Neural cell (in vitro differentiated cells): ENCODE data around the gene GASK1B. TPM values are rescaled to one million over a fixed set of nuclear protein-coding genes. Genes with fewer than 3 reads are reported as not detected.
A peak's percentile ranks its signal among the peaks of the same experiment; 100 is the strongest.

ENCODE experiments used
- H2AFZ ChIP-seq: fragments of 200-600, 300-800 bp; sonication (generic), shearing (Covaris generic); 2 replicates; pipeline ENCODE4 v1.6.0; 2014; ENCODE audit warnings: low read depth, mild to moderate bottlenecking, antibody characterized with exemption, low read length, moderate library complexity
- H3F3A ChIP-seq: fragments of 200-600 bp; shearing (Covaris generic); 2 replicates; pipeline ENCODE4 v1.6.1; 2016; ENCODE audit warnings: mild to moderate bottlenecking, moderate library complexity, mixed read lengths, antibody characterized with exemption, low read length; ENCODE audit not compliant: insufficient read depth, poor library complexity, severe bottlenecking
- H3K27ac ChIP-seq: fragments of 200-600, 300-800 bp; sonication (generic), shearing (Covaris generic); 2 replicates; pipeline ENCODE4 v1.5.1; 2014; ENCODE audit warnings: mild to moderate bottlenecking, low read length, moderate library complexity
- H3K27me3 ChIP-seq: fragments of 300-800, 200-600 bp; sonication (generic), shearing (Covaris generic); 2 replicates; pipeline ENCODE4 v1.6.0; 2014; ENCODE audit warnings: mild to moderate bottlenecking, low read depth, low read length, moderate library complexity; ENCODE audit not compliant: insufficient read depth
- H3K36me3 ChIP-seq: fragments of 300-800, 200-600 bp; sonication (generic), shearing (Covaris generic); 2 replicates; pipeline ENCODE4 v1.5.1; 2014; ENCODE audit warnings: mild to moderate bottlenecking, antibody characterized with exemption, low read length, moderate library complexity; ENCODE audit not compliant: insufficient read depth
- H3K4me2 ChIP-seq: fragments of 300-800, 200-600 bp; sonication (generic), shearing (Covaris generic); 2 replicates; pipeline ENCODE4 v1.6.0; 2014; ENCODE audit warnings: mild to moderate bottlenecking, low read length
- H3K4me3 ChIP-seq: fragments of 300-800, 200-600 bp; sonication (generic), shearing (Covaris generic); 2 replicates; pipeline ENCODE4 v1.5.1; 2014; ENCODE audit warnings: mild to moderate bottlenecking, low read length, moderate library complexity
- H3K79me2 ChIP-seq: fragments of 200-600 bp; shearing (Covaris generic); replicated peaks from 2 replicates; pipeline ENCODE4 v1.6.0; 2014; ENCODE audit warnings: mild to moderate bottlenecking, low read length, moderate library complexity; ENCODE audit not compliant: insufficient read depth
- H3K9ac ChIP-seq: fragments of 300-800, 200-600 bp; sonication (generic), shearing (Covaris generic); 2 replicates; pipeline ENCODE4 v1.6.1; 2016; ENCODE audit warnings: mild to moderate bottlenecking, low read length, mixed read lengths
- H3K9me2 ChIP-seq: fragments of 200-600 bp; shearing (Covaris generic); 2 replicates; pipeline ENCODE4 v1.6.1; 2016; ENCODE audit warnings: mild to moderate bottlenecking, low read length, mixed read lengths; ENCODE audit not compliant: insufficient read depth
- H3K9me3 ChIP-seq: fragments of 200-600, 300-800 bp; sonication (generic), shearing (Covaris generic); 2 replicates; pipeline ENCODE4 v1.6.1; 2016; ENCODE audit warnings: mild to moderate bottlenecking, mixed run types, low read length, moderate library complexity, mixed read lengths
- H4K20me1 ChIP-seq: fragments of 200-600 bp; shearing (Covaris generic); 2 replicates; pipeline ENCODE4 v1.6.1; 2016; ENCODE audit warnings: mild to moderate bottlenecking, mixed run types; ENCODE audit not compliant: insufficient read depth
- CTCF ChIP-seq: fragments of 450-650 bp; IDR thresholded peaks from 2 replicates; pipeline ENCODE4 v1.5.1; 2014; ENCODE audit warnings: antibody characterized with exemption, mild to moderate bottlenecking, moderate library complexity; ENCODE audit not compliant: poor library complexity, severe bottlenecking
- EP300 ChIP-seq: fragments of 450-650 bp; conservative IDR thresholded peaks from 2 replicates; pipeline ENCODE4 v1.6.1; 2014; ENCODE audit warnings: antibody characterized with exemption, mild to moderate bottlenecking, moderate library complexity; ENCODE audit not compliant: poor library complexity, severe bottlenecking
- EZH2 ChIP-seq: fragments of 200-600, 300-800 bp; shearing (Covaris generic), sonication (generic); IDR thresholded peaks from 2 replicates; pipeline ENCODE4 v1.6.1; 2014; ENCODE audit warnings: antibody characterized with exemption, low read length, borderline replicate concordance, mild to moderate bottlenecking; ENCODE audit not compliant: insufficient read depth, poor library complexity, severe bottlenecking
- MXI1 ChIP-seq: fragments of 450-650 bp; conservative IDR thresholded peaks from 2 replicates; pipeline ENCODE4 v1.6.1; 2014; ENCODE audit warnings: antibody characterized with exemption, mild to moderate bottlenecking; ENCODE audit not compliant: poor library complexity, severe bottlenecking
- POLR2AphosphoS5 ChIP-seq: IDR thresholded peaks from 2 replicates; pipeline ENCODE4 v1.6.1; 2012
- RAD21 ChIP-seq: fragments of 450-650 bp; conservative IDR thresholded peaks from 2 replicates; pipeline ENCODE4 v1.6.1; 2014; ENCODE audit warnings: antibody characterized with exemption, mild to moderate bottlenecking, moderate library complexity
- SMC3 ChIP-seq: fragments of 450-650 bp; conservative IDR thresholded peaks from 2 replicates; pipeline ENCODE4 v1.6.1; 2014; ENCODE audit warnings: antibody characterized with exemption, mild to moderate bottlenecking, moderate library complexity; ENCODE audit not compliant: poor library complexity
- TAF1 ChIP-seq: IDR thresholded peaks from 2 replicates; pipeline ENCODE4 v1.6.1; 2012; ENCODE audit warnings: low read depth
- polyA plus RNA-seq: library from polyadenylated mRNA; depleted of rRNA; stranded (reverse); fragments of >200 nt; gene quantifications from 2 replicates; pipeline ENCODE4 v1.2.3, GENCODE V29; 2014
- TF ChIP-seq, protein P1 (sequence below): IDR thresholded peaks from 2 replicates; pipeline ENCODE4 v1.6.1; 2012; ENCODE audit warnings: borderline replicate concordance

Gene GASK1B
- polyA plus RNA-seq, 1 donor from 2014 or later = 0.40 TPM

DNA sequence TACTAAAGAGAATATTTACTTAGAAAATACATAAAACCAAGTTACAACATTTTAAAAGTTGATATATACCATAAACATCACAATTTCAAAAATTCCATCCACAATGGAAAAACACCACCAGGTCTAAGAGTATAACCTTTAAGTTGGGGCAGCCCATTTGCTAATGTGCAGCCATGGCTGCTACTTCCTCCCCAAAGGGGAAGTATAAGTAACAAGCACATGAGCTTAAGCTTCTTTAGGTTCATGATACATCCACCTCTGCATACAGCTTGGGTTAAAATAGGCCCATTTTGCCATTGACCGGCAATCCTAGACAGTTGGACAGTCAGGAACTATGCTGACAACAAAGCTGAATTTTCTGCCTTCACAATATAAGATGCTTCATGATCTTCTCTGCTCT lies 16.6 kb upstream of the GASK1B start:
- no peaks in the 10 kb centered on the region for H3K36me3 ChIP-seq
- H3K79me2 ChIP-seq = no peaks in the 10 kb centered on the region
- H3K4me3 ChIP-seq = peak overlapping the region; percentile 51
- H3K4me2 ChIP-seq = peak overlapping the region; percentile 50
- H3K9me3 ChIP-seq = no peaks in the 10 kb centered on the region
- no peaks in the 10 kb centered on the region for H3K27me3 ChIP-seq
- H3K9me2 ChIP-seq = no peaks in the 10 kb centered on the region
- TF ChIP-seq TAF1 (no peak), RAD21 (no peak)
- H3F3A ChIP-seq = peaks cover 15% of the 10 kb centered on the region
- no peaks in the 10 kb centered on the region for H4K20me1 ChIP-seq
- H3K27ac ChIP-seq = peak overlapping the region; percentile 96
- peak overlapping the region; percentile 10 for H2AFZ ChIP-seq
- H3K9ac ChIP-seq = peak overlapping the region; percentile 58

- no peak overlapping the region for H3K27ac ChIP-seq
- H3K36me3 ChIP-seq = no peaks in the 10 kb centered on the region
- H3F3A ChIP-seq = peaks cover 15% of the 10 kb centered on the region
- no peaks in the 10 kb centered on the region for H3K27me3 ChIP-seq
- no peak overlapping the region for H3K4me2 ChIP-seq
- no peak overlapping the region for H2AFZ ChIP-seq
- H3K9me2 ChIP-seq = no peaks in the 10 kb centered on the region
- TF ChIP-seq, protein P1, sequence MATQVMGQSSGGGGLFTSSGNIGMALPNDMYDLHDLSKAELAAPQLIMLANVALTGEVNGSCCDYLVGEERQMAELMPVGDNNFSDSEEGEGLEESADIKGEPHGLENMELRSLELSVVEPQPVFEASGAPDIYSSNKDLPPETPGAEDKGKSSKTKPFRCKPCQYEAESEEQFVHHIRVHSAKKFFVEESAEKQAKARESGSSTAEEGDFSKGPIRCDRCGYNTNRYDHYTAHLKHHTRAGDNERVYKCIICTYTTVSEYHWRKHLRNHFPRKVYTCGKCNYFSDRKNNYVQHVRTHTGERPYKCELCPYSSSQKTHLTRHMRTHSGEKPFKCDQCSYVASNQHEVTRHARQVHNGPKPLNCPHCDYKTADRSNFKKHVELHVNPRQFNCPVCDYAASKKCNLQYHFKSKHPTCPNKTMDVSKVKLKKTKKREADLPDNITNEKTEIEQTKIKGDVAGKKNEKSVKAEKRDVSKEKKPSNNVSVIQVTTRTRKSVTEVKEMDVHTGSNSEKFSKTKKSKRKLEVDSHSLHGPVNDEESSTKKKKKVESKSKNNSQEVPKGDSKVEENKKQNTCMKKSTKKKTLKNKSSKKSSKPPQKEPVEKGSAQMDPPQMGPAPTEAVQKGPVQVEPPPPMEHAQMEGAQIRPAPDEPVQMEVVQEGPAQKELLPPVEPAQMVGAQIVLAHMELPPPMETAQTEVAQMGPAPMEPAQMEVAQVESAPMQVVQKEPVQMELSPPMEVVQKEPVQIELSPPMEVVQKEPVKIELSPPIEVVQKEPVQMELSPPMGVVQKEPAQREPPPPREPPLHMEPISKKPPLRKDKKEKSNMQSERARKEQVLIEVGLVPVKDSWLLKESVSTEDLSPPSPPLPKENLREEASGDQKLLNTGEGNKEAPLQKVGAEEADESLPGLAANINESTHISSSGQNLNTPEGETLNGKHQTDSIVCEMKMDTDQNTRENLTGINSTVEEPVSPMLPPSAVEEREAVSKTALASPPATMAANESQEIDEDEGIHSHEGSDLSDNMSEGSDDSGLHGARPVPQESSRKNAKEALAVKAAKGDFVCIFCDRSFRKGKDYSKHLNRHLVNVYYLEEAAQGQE = no peak
- TF ChIP-seq SMC3 = no peak
- no peak for TF ChIP-seq POLR2AphosphoS5
- no peak for TF ChIP-seq RAD21
- TF ChIP-seq EZH2 = no peak
- no peak for TF ChIP-seq TAF1
- TF ChIP-seq CTCF = no peak
- no peak for TF ChIP-seq EP300
- no peak for TF ChIP-seq MXI1
- H4K20me1 ChIP-seq = no peaks in the 10 kb centered on the region
- no peak overlapping the region for H3K4me3 ChIP-seq
- H3K79me2 ChIP-seq = no peaks in the 10 kb centered on the region
- H3K9me3 ChIP-seq = no peaks in the 10 kb centered on the region
- H3K9ac ChIP-seq = no peak overlapping the region
Observed at GRCh38 chr4:158186815-158187214, 14.0 kb upstream of the GASK1B start.

DNA sequence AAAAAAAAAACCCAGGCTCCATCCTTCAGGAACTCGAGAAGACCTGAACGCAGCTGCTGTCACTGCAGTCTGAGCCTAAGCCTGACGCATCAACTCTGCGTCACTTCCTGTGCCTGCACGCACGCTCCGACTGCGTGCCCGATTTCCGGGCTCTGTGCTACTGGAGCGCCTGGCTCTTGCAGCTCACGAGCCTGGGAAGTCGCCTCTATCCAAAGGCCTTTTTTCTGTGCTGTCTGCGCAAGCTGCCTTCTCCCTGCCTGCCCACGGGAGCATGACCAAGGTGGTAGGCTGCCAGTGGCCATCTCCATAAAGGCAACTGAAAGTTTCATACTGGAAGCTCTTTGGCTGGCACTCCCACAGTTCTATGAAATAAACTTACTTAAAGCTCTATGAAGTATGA lies 9.9 kb upstream of the GASK1B start:
- Histone ChIP-seq H3K4me2 (no peak overlapping the region), H2AFZ (no peak overlapping the region), H3K27ac (no peak overlapping the region), H3K9ac (no peak overlapping the region), H3K27me3 (no peaks in the 10 kb centered on the region), H3K9me2 (no peaks in the 10 kb centered on the region), H3K4me3 (no peak overlapping the region), H3K36me3 (no peaks in the 10 kb centered on the region), H3F3A (no peaks in the 10 kb centered on the region), H4K20me1 (no peaks in the 10 kb centered on the region), H3K79me2 (no peaks in the 10 kb centered on the region), H3K9me3 (no peaks in the 10 kb centered on the region)
- TF ChIP-seq, protein P1 = no peak
- TF ChIP-seq EP300 = no peak
- no peak for TF ChIP-seq SMC3
- TF ChIP-seq CTCF = no peak
